ENCODE data around the gene LARP1. TPM values are rescaled to one million over a fixed set of nuclear protein-coding genes. Genes with fewer than 3 reads are reported as not detected.
A peak's percentile ranks its signal among the peaks of the same experiment; 100 is the strongest.

The LARP1 gene
- total and polyA plus RNA-seq, 9 of the 15 experiments (the other 6 are each of a cell fraction or from before 2014, with no cell fraction given): 22.6 to 300 (median 92.0) TPM

- ChIA-PET CTCF (ENCODE audit: low intra/inter-chr PET ratio) (no interaction called here), POLR2A (no interaction called here)
- BruUV-seq (replicated peaks): no TSS peak
- H3K9me3 ChIP-seq (replicated peaks; ENCODE audit: control insufficient read depth, insufficient read depth, low read depth, low read length): no peaks in the 10 kb centered on the region
- no peak overlapping the region for H3K4me3 ChIP-seq
- H3K4me1 ChIP-seq (replicated peaks in 1 of 2; ENCODE audit: control insufficient read depth in 2 of 2, insufficient read depth in 2 of 2, low read length in 2 of 2): peaks cover 19 to 26% of the 10 kb centered on the region in 2 experiments
- H3K9ac ChIP-seq (ENCODE audit: insufficient read depth in 1 of 2, low read depth in 2 of 2, low read length in 2 of 2): no peak overlapping the region
- no peak overlapping the region for H3K4me2 ChIP-seq (ENCODE audit: insufficient read depth, low read length)
- FAIRE-seq: no peak
- peaks cover 3% of the 10 kb centered on the region for H3K9me1 ChIP-seq (ENCODE audit: control insufficient read depth, insufficient read depth, low read length)
- intact Hi-C loops (cut with micrococcal nuclease) (no loop called here), in situ Hi-C loops (cut with MboI) (no loop called here)
- no peaks in the 10 kb centered on the region for H3K27me3 ChIP-seq (ENCODE audit: control insufficient read depth in 2 of 2, insufficient read depth in 2 of 2, low read length in 2 of 2)
- DNase-seq (ENCODE audit: extremely low read depth in 1 of 4, low spot score in 3 of 4): no peak
- no peak for ATAC-seq
- 90% methylated on average over 5 of the region's 5 CpGs for WGBS (ENCODE audit: insufficient coverage, low coverage, missing lambda C conversion rate)
- H3K27ac ChIP-seq (ENCODE audit: extremely low read depth, low read depth, low read length): no peak overlapping the region; the same call in 2 of the 3 replicates
- TF ChIP-seq MAFK (IDR thresholded peaks at IDR 0.05; ENCODE audit: low read length): no peak
- TF ChIP-seq POLR2A (conservative IDR thresholded peaks at IDR 0.05): peak; percentile 24; the same call in 1 of the 2 replicates
- TF ChIP-seq NBN (IDR thresholded peaks at IDR 0.05; ENCODE audit: low read depth): no peak
- H3K36me3 ChIP-seq (ENCODE audit: control insufficient read depth, insufficient read depth, low read length): peaks cover 97% of the 10 kb centered on the region
- no peak overlapping the region for H2AFZ ChIP-seq (ENCODE audit: low read depth, low read length)
- peaks cover 12% of the 10 kb centered on the region; the same call in 1 of the 3 replicates for H3K79me2 ChIP-seq (ENCODE audit: control insufficient read depth, insufficient read depth, low read length)
- H4K20me1 ChIP-seq (replicated peaks; ENCODE audit: control insufficient read depth, insufficient read depth, low read length): peaks cover 6% of the 10 kb centered on the region; the same call in 1 of the 2 replicates
These were observed 60.6 kb downstream of the LARP1 start for GRCh38 chr5:154815684-154816247.

- ATAC-seq (no peak), DNase-seq (ENCODE audit: extremely low read depth in 1 of 4, low spot score in 3 of 4) (no peak), FAIRE-seq (peak; percentile 15)
- intact Hi-C loops (cut with micrococcal nuclease) (no loop called here), in situ Hi-C loops (cut with MboI) (no loop called here)
- Histone ChIP-seq H4K20me1 (replicated peaks; ENCODE audit: control insufficient read depth, insufficient read depth, low read length) (peaks cover 4% of the 10 kb centered on the region; the same call in 1 of the 2 replicates), H3K9me3 (replicated peaks; ENCODE audit: control insufficient read depth, insufficient read depth, low read depth, low read length) (no peaks in the 10 kb centered on the region), H3K9ac (ENCODE audit: insufficient read depth in 1 of 2, low read depth in 2 of 2, low read length in 2 of 2) (no peak overlapping the region), H3K27ac (ENCODE audit: extremely low read depth, low read depth, low read length) (no peak overlapping the region), H3K4me3 (no peak overlapping the region), H2AFZ (ENCODE audit: low read depth, low read length) (no peak overlapping the region), H3K4me1 (replicated peaks in 1 of 2; ENCODE audit: control insufficient read depth in 2 of 2, insufficient read depth in 2 of 2, low read length in 2 of 2) (peaks cover 19 to 26% of the 10 kb centered on the region in 2 experiments), H3K27me3 (ENCODE audit: control insufficient read depth in 2 of 2, insufficient read depth in 2 of 2, low read length in 2 of 2) (no peaks in the 10 kb centered on the region), H3K9me1 (ENCODE audit: control insufficient read depth, insufficient read depth, low read length) (peaks cover 3% of the 10 kb centered on the region), H3K36me3 (ENCODE audit: control insufficient read depth, insufficient read depth, low read length) (peaks cover 96% of the 10 kb centered on the region), H3K4me2 (ENCODE audit: insufficient read depth, low read length) (no peak overlapping the region), H3K79me2 (ENCODE audit: control insufficient read depth, insufficient read depth, low read length) (peaks cover 8% of the 10 kb centered on the region; the same call in 1 of the 3 replicates)
- TF ChIP-seq POLR2H (tag; IDR thresholded peaks at IDR 0.05; ENCODE audit: low read depth) (0 out of 2 replicates have a peak, but pooled peaks have one; percentile 15), ZNF12 (CRISPR knock-in tag; IDR thresholded peaks at IDR 0.05) (no peak), GATA2 (CRISPR knock-in tag; IDR thresholded peaks at IDR 0.05) (peak; percentile 72)
- BruUV-seq (replicated peaks): no TSS peak
- 83% methylated on average over 5 of the region's 5 CpGs for WGBS (ENCODE audit: insufficient coverage, low coverage, missing lambda C conversion rate)
- ChIA-PET CTCF (ENCODE audit: low intra/inter-chr PET ratio) (no interaction called here), POLR2A (interaction anchor here (0.5 to 0.9 kb wide), 2 partner anchors 16 to 65 kb away, joined by 3 read pairs; no protein-coding TSS in a partner anchor)
These were observed 61.8 kb downstream of the LARP1 start for GRCh38 chr5:154816891-154817492.
